Measurements from ENCODE around the gene PRR18.

PRR18 gene

GRCh38 chr6:166309977-166310376 is 1.8 kb upstream of the PRR18 start:
- TF ChIP-seq CTCF (conservative IDR thresholded peaks at IDR 0.05) (no peak), ZFX (IDR thresholded peaks at IDR 0.05) (no peak)

GRCh38 chr6:166308769-166309589 is 787 bp upstream of the PRR18 start:
- TF ChIP-seq CTCF (conservative IDR thresholded peaks at IDR 0.05): no peak
- no peak for TF ChIP-seq ZFX (IDR thresholded peaks at IDR 0.05)
- no peak overlapping the region for H3K27ac ChIP-seq

More at GRCh38 chr6:166309977-166310376, 1.8 kb upstream of the PRR18 start:
- no peak overlapping the region for H3K27ac ChIP-seq

- TF ChIP-seq CTCF (conservative IDR thresholded peaks at IDR 0.05): no peak
- TF ChIP-seq ZFX (IDR thresholded peaks at IDR 0.05): no peak
- no peak overlapping the region for H3K27ac ChIP-seq
These were observed 835 bp downstream of the PRR18 start for GRCh38 chr6:166307082-166308032.

GRCh38 chr6:166306378-166307081 is 1.7 kb downstream of the PRR18 start:
- TF ChIP-seq CTCF (conservative IDR thresholded peaks at IDR 0.05) (no peak), ZFX (IDR thresholded peaks at IDR 0.05) (no peak)
- H3K27ac ChIP-seq: no peak overlapping the region

- TF ChIP-seq CTCF (conservative IDR thresholded peaks at IDR 0.05): no peak
- no peak for TF ChIP-seq ZFX (IDR thresholded peaks at IDR 0.05)
- H3K27ac ChIP-seq: no peak overlapping the region
These were observed 2.6 kb downstream of the PRR18 start for GRCh38 chr6:166305562-166306117.

GRCh38 chr6:166304106-166304505 is 4.1 kb downstream of the PRR18 start:
- no peak overlapping the region for H3K27ac ChIP-seq

More at GRCh38 chr6:166304106-166304505, 4.1 kb downstream of the PRR18 start:
- no peak for TF ChIP-seq ZFX (IDR thresholded peaks at IDR 0.05)
- no peak for TF ChIP-seq CTCF (conservative IDR thresholded peaks at IDR 0.05)

All from C4-2B (cell line).